ENCODE results near the gene BCAR3.

Gene BCAR3

DNA sequence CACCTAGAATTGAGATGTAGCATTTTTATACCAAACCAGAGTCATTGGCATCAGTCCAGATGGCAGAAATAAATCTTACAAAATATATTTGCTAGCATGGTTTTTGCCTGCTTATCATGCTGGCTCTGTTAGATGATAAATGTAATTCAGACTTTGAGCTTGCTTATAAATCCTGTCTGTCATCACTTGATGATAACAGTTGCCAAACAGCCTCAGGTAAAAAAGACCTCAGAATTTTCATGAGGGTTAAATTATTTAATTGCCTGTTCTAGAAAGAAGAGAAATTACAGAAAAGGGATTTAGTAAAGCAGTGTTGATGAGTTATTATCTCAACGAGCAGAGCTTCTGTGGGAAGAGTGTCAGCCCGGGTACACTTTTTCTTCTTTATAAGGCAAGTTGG lies 150.4 kb downstream of the BCAR3 start:
- no peak for DNase-seq

DNA sequence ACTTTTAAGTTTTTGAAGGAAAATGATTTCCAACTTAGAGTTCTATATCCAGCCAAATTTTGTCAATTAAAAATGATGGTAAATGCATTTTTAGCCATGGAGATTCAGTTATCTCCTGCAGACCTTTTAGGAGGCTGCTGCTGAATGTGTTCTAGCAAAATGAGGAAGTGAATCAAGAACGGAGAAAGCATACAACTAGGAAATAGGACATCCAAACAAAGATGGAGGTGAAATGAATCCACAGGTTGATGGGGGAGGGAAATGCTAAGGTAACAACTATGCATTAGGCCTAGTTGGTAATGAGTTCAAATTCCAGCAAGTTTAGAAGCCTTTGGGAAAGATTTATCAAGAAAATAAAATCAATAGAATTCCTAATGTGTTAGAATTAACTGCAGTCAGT lies 153.2 kb downstream of the BCAR3 start:
- no peak for DNase-seq

DNA sequence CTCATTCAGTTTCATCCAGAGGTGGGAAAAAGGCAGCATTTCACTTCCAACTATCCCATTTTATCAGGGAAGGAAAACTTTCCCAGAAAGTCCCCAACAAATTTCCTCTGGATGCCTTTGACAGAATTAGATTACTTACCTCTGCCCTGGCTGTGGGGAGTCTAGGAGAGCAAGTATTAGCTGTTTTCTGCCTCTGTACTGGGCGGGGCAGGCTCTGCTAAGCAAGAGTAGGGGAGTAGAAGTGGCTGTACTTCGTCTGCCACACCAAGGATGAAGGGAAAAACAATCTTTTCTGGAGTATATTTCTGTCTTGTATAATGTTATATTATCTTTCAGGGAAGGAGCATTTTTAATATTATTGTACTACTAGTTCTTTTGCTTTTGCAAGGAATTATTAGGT lies 155.2 kb downstream of the BCAR3 start:
- DNase-seq = no peak

DNA sequence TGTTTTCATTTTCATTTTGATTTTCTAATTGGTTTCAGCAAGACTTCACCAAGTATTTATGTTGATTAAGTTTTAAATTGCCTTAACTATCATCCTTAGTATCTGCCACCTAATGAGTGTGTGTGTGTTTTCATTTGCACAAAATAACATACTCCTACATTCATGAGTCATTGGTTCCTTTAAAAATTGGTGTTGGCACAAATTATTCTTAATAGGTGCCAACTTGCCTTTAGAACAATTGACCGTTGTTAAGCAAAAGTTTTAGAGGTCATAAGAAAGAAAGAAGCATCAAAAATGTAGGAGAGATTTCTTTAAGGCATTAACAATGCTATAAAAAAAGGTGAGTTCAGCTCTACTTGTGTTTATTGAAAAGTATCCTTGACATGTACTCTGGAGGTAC lies 156.2 kb downstream of the BCAR3 start:
- DNase-seq = no peak

DNA sequence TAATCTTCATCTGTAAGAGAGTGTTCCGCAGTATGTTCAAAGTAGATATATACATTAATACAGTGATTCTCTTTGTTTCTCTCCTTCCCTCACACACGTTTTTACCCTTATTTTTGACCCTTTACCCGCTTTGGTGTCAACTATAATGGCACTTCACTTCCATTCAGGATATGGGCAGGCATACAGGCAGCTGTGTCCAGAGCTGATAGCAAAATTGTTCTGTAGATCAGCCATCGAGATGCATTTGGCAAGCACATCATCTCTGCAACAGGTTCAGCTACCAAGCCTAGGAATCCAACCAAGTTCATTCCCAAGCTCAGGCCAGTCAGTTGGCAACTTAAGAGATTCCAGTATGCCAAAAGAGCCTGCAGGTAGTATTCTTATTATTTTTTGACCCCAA lies 158.9 kb downstream of the BCAR3 start:
- DNase-seq = no peak

DNA sequence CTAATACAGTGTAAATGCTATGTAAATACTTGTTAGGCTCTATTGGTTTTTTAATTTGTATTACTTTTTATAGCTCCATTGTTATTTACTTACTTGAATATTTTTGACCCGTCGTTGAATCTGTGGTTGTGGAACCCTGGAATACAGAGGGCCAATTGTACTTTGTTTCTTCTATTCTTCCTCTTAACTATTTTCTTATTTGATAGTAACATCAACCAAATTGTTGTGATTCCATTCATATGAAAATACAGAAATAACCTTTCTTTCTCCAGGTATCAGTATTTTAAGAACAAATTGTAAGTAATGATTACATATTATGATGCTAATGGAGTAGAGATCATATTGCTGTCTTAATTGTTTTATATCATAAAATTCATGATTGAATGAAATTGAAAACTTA lies 160.0 kb downstream of the BCAR3 start:
- DNase-seq = no peak

DNA sequence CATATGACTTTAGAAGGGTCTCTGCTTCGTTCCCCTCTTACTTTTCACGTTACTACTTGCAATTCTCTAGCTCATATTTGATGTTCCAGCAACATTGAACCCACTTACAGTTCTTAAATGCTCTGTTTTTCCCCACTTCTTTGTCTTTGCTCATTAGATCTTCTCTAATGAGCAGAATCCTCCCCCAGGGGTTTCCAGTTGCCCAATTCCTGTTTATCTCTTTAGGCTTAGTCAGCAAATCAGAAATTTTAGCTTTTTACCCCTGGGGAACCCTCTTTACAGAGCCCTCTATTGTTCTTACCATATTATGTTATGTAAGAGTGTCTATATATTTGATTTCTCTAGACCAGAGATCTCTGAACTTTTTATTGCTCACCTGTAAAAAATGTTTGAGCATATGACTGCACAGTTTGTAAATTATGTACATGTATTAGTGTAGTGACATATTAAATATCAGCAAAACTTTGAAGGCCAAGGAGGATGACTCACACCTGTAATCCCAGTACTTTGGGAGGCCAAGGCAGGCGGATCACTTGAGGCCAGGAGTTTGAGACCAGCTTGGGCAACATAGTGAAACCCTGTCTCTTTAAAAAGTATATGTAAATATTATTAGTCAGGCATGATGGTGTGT lies 162.3 kb downstream of the BCAR3 start:
- DNase-seq = no peak

DNA sequence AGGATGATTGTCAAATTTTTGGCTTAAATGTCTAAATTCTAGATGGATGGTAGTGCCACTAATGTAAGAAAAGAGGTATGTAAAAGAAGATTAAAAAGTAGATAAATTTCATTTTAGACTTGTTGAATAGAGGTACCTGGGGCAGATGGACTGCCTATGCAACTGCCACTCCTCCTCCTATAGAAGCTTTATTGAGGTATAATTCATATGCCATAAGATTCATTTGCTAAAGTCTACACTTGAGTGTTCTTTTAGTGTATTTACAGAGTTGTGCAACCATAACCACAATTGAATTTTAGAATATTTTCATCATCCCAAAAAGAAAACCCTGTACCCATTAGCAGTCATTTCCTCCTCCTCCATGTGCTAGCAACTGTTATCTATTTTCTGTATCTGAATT lies 163.1 kb downstream of the BCAR3 start:
- no peak for DNase-seq

DNA sequence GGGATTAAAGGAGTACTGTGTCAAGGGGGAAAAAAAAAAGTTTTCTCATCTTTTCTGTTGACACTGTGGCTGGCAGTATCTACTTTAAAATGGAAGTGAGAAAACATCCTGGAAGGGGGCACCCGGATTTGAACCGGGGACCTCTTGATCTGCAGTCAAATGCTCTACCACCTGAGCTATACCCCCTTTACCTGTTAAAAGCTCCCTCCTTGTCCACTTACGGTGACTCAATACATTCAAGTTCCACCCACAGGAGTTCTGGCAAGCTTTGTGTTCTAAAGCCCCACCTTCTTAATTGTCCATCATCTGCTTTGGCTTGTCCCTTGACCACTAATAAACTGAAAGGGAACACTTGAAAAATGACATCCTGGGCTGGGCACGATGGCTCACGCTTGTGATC lies 165.5 kb downstream of the BCAR3 start:
- DNase-seq = no peak
